Fibroblast of pulmonary artery (primary cell): ENCODE data around the gene ARSA.

ENCODE experiments used
- DNase-seq: peaks from one replicate; pipeline ENCODE4 v3.0.0-alpha.2; 2010; ENCODE audit warnings: low read depth
- H3K4me3 ChIP-seq: replicated peaks from 2 replicates; pipeline ENCODE4 v1.5.1; 2011; ENCODE audit warnings: low read depth, mild to moderate bottlenecking, control low read depth, low read length, moderate library complexity
- TF ChIP-seq, protein P1 (sequence below): IDR thresholded peaks from 2 replicates; pipeline ENCODE4 v1.5.1; 2011; ENCODE audit warnings: mild to moderate bottlenecking, control low read depth, low read length, inconsistent platforms; ENCODE audit errors: missing control alignments

The ARSA gene

GRCh38 chr22:50583294-50583861, 44.6 kb downstream of the ARSA start:
- peak overlapping the region; percentile 73 for H3K4me3 ChIP-seq
- TF ChIP-seq, protein P1, sequence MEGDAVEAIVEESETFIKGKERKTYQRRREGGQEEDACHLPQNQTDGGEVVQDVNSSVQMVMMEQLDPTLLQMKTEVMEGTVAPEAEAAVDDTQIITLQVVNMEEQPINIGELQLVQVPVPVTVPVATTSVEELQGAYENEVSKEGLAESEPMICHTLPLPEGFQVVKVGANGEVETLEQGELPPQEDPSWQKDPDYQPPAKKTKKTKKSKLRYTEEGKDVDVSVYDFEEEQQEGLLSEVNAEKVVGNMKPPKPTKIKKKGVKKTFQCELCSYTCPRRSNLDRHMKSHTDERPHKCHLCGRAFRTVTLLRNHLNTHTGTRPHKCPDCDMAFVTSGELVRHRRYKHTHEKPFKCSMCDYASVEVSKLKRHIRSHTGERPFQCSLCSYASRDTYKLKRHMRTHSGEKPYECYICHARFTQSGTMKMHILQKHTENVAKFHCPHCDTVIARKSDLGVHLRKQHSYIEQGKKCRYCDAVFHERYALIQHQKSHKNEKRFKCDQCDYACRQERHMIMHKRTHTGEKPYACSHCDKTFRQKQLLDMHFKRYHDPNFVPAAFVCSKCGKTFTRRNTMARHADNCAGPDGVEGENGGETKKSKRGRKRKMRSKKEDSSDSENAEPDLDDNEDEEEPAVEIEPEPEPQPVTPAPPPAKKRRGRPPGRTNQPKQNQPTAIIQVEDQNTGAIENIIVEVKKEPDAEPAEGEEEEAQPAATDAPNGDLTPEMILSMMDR: no peak
- DNase-seq: no peak

- H3K4me3 ChIP-seq: peak within 1 kb of the TSS; percentile 78
- TF ChIP-seq, protein P1: no peak
- DNase-seq: peak; percentile 97
Measured at GRCh38 chr22:50582493-50583293, 45.3 kb downstream of the ARSA start, which contains the start of gene CHKB. TSS of gene CHKB (minus strand) at chr22:50582849. CDS start at chr22:50582781, 68 bp downstream.

DNA sequence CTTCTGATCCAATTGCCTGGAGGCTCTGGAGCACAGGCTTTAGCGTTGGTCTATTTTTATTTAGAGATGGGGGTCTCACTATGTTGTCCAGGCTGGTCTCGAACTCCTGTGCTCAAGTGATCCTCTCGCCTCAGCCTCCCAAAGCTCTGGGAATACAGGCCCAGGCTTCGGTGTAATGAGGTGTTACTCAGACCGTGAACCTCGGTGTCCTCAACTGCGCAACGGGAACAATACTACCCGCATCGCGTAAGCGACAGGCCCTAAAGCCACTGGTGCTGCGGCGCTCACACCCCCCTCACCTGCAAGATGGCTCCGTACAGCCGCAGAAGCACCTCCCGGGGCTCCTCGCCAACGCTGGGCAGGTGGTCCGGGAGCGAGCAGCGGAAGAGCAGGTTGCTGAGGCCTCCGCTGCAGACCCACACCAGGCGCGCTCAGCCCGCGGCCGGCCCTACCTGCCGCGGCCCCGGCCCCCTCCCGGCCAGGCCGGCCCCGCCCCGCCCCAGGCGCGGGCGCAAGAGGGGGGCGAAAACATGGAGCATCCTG, 45.9 kb downstream of the ARSA start:
- TF ChIP-seq, protein P1: no peak
- DNase-seq: peak; percentile 17
- peak overlapping the region; percentile 78 for H3K4me3 ChIP-seq

DNA sequence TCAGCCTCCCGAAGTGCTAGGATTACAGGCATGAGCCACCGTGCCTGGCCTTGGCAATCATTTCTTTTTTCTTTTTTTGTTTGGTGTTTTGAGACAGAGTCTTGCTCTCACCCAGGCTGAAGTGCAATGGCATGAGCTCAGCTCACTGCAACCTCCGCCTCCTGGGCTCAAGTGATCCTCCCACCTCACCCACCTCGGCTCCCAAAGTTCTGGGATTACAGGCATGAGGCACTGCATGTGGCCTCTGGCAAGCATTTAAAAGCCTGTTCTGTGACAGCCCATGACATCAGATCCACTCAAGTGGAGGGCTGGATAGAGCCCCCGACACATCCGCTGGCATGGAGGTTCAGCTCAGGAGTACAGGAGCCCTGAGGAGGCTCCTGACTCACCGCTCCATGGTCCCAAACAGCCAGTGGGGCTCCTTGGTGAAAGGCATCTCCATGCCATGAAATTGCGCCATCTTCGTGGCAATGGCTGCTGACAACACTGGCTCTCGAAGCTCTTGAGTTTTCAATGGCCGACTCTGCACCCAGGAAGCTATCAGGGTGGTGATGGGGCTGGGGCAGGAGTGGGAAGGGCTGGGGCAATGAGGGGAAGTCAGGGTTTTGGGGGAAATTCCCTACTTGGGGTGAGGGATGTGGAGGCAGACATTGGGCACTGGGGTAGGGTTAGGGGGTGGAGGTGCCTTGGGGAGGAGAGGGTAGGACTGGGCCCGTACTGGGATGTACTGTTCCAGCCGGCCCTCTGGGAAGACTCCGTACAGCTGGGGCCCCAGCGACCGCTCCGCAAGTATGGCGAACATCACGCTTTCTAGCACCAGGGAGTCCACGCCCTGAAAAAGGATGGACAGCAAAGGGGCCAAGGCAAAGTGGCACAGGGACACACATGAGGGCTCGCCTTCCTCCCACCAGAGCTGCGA, 46.7 kb downstream of the ARSA start:
- TF ChIP-seq, protein P1: no peak
- no peak for DNase-seq
- peak overlapping the region; percentile 78 for H3K4me3 ChIP-seq

DNA sequence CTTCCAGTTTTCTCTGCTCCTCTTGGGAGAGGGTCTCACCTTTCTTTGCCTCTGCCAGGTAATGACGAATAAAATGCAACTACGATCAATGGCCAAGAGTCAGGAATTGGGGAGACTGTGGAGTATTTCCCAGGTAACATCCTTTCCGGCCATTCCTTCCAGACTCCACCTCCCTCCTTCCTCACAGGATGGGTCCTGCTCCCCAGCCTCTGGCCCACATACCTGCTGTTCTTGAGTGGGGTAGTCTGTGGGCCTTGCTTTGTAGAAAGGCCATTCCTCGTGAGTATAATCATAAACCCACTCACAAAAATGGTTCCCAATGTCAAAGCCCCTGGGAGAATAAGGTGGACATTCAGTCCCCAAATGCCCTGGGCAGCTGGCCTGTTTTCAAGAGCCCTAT, 48.2 kb downstream of the ARSA start:
- H3K4me3 ChIP-seq: no peak overlapping the region
- no peak for DNase-seq
- TF ChIP-seq, protein P1: no peak

DNA sequence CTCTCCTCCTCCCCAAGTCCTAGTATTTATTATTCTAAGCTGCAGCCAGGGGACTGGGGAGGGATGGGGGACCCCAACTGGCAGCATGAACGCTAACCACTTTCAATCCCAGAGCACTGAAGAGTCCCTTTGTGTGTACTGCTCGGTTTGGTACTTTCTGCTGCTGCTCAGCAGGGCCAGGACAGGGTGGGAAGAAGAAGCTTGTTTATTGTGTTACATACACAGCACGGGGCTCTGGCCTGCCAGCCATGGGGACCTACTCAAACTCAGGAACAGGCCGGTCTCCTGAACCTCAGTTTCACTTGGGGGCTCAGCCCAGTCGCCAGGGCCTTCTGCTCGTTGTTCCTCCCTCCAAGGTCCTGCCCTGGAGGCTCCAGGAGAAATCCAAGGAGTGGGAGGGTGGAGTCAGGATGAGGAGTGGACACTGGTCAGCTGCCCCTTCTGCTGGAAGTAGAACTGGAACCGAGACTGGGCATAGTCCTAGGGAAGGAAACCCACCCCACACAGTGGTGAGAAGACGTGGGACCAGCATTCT, 49.1 kb downstream of the ARSA start:
- H3K4me3 ChIP-seq: no peak overlapping the region
- no peak for DNase-seq
- TF ChIP-seq, protein P1: no peak
